HG02885 (cell line): Measurements from ENCODE around the gene GREB1.
"Not testable (repeated sequence)": the region's sequence is repeated elsewhere in the genome, so short reads cannot be mapped to it uniquely, and the experiment has no call there.

ENCODE experiments used
- ATAC-seq: cut with Tn5 transposase; IDR thresholded peaks from one replicate; pipeline ENCODE4 v1.9.1; 2021; ENCODE audit warnings: mild to moderate bottlenecking; ENCODE audit not compliant: unreplicated experiment, poor library complexity

The GREB1 gene

GRCh38 chr2:11656671-11657101, 122.8 kb downstream of the GREB1 start:
- no peak for ATAC-seq

GRCh38 chr2:11657195-11657594, 123.3 kb downstream of the GREB1 start:
- ATAC-seq = no peak

GRCh38 chr2:11657646-11658045, 123.8 kb downstream of the GREB1 start:
- no peak for ATAC-seq

GRCh38 chr2:11658208-11659114, 124.6 kb downstream of the GREB1 start:
- ATAC-seq = no peak

- no peak for ATAC-seq
Measured at GRCh38 chr2:11659115-11659475, 125.2 kb downstream of the GREB1 start.

- no peak for ATAC-seq
Measured at GRCh38 chr2:11659851-11660250, 126.0 kb downstream of the GREB1 start.

- not testable (repeated sequence) for ATAC-seq
Measured at GRCh38 chr2:11660396-11660795, 126.6 kb downstream of the GREB1 start.

- ATAC-seq = no peak
Measured at GRCh38 chr2:11661891-11662435, 128.1 kb downstream of the GREB1 start.

GRCh38 chr2:11662882-11663281, 129.0 kb downstream of the GREB1 start:
- no peak for ATAC-seq

GRCh38 chr2:11663427-11663826, 129.6 kb downstream of the GREB1 start:
- no peak for ATAC-seq

- no peak for ATAC-seq
Measured at GRCh38 chr2:11665028-11665427, 131.2 kb downstream of the GREB1 start.

- ATAC-seq = no peak
Measured at GRCh38 chr2:11665510-11666362, 131.9 kb downstream of the GREB1 start.

- ATAC-seq = no peak
Measured at GRCh38 chr2:11667194-11667593, 133.3 kb downstream of the GREB1 start.

GRCh38 chr2:11667866-11668637, 134.2 kb downstream of the GREB1 start:
- ATAC-seq = no peak

- no peak for ATAC-seq
Measured at GRCh38 chr2:11669454-11670291, 135.8 kb downstream of the GREB1 start, which contains the start of gene NTSR2. TSS of gene NTSR2 (minus strand) at chr2:11670195. CDS start at chr2:11670129, 66 bp downstream.

- no peak for ATAC-seq
Measured at GRCh38 chr2:11672407-11672806, 138.6 kb downstream of the GREB1 start.

GRCh38 chr2:11674983-11675382, 141.1 kb downstream of the GREB1 start:
- no peak for ATAC-seq

- no peak for ATAC-seq
Measured at GRCh38 chr2:11675423-11676112, 141.7 kb downstream of the GREB1 start.

- no peak for ATAC-seq
Measured at GRCh38 chr2:11676640-11677039, 142.8 kb downstream of the GREB1 start.
